Mesendoderm (in vitro differentiated cells): ENCODE data around the gene SNRK.

Source experiments
- DNase-seq: peaks from one replicate; pipeline ENCODE4 v3.0.0; 2013
- H2AK5ac ChIP-seq: 2 replicates; pipeline ENCODE4 v1.6.1; 2013; ENCODE audit warnings: low read length, inconsistent platforms
- H2BK120ac ChIP-seq: 2 replicates; pipeline ENCODE4 v1.6.1; 2013; ENCODE audit warnings: low read depth, mild to moderate bottlenecking, low read length, moderate library complexity, mixed read lengths
- H2BK15ac ChIP-seq: replicated peaks from 2 replicates; pipeline ENCODE4 v1.6.1; 2013; ENCODE audit warnings: low read depth, mild to moderate bottlenecking, moderate library complexity
- H2BK5ac ChIP-seq: 2 replicates; pipeline ENCODE4 v1.6.1; 2013; ENCODE audit warnings: low read length, inconsistent platforms
- H3K18ac ChIP-seq: 2 replicates; pipeline ENCODE4 v1.6.1; 2013; ENCODE audit warnings: mild to moderate bottlenecking, low read length, mixed read lengths
- H3K23ac ChIP-seq: one replicate; pipeline ENCODE4 v1.6.1; 2013; ENCODE audit warnings: low read length
- H3K27ac ChIP-seq: 2 replicates; pipeline ENCODE4 v1.5.1; 2013; ENCODE audit warnings: low read depth, mild to moderate bottlenecking, inconsistent platforms, low read length, moderate library complexity
- H3K27me3 ChIP-seq: 2 replicates; pipeline ENCODE4 v1.6.1; 2013; ENCODE audit warnings: low read length, control low read depth, mild to moderate bottlenecking, inconsistent platforms; ENCODE audit not compliant: insufficient read depth, poor library complexity
- H3K36me3 ChIP-seq: 2 replicates; pipeline ENCODE4 v1.6.1; 2013; ENCODE audit warnings: low read length, inconsistent platforms; ENCODE audit not compliant: control insufficient read depth, insufficient read depth
- H3K4ac ChIP-seq: one replicate; pipeline ENCODE4 v1.6.1; 2013; ENCODE audit warnings: low read depth, mild to moderate bottlenecking, low read length, moderate library complexity
- H3K4me1 ChIP-seq: 2 replicates; pipeline ENCODE4 v1.6.1; 2013; ENCODE audit warnings: low read depth, low read length, inconsistent platforms; ENCODE audit not compliant: control insufficient read depth
- H3K4me2 ChIP-seq: 2 replicates; pipeline ENCODE4 v1.6.1; 2013; ENCODE audit warnings: low read length
- H3K4me3 ChIP-seq: 2 replicates; pipeline ENCODE4 v1.5.1; 2013; ENCODE audit warnings: mild to moderate bottlenecking, low read length
- H3K56ac ChIP-seq: one replicate; pipeline ENCODE4 v1.6.1; 2013; ENCODE audit warnings: low read length
- H3K79me1 ChIP-seq: 2 replicates; pipeline ENCODE4 v1.6.1; 2013; ENCODE audit warnings: low read length, inconsistent platforms
- H3K79me2 ChIP-seq: 2 replicates; pipeline ENCODE4 v1.6.1; 2013; ENCODE audit warnings: mild to moderate bottlenecking, low read length; ENCODE audit not compliant: control insufficient read depth, insufficient read depth
- H3K9ac ChIP-seq: 2 replicates; pipeline ENCODE4 v1.6.1; 2013; ENCODE audit warnings: low read length, inconsistent platforms
- H4K5ac ChIP-seq: one replicate; pipeline ENCODE4 v1.6.1; 2013; ENCODE audit warnings: low read length
- H4K8ac ChIP-seq: one replicate; pipeline ENCODE4 v1.6.1; 2013; ENCODE audit warnings: low read depth, mild to moderate bottlenecking, control low read depth, low read length, moderate library complexity
- WGBS: extraction: QIAGEN DNeasy Blood & Tissue Kit; methylation state at CpG from one replicate; pipeline ENCODE4 v1.1.7; 2013; ENCODE audit warnings: low lambda C conversion rate, missing lambda C conversion rate; ENCODE audit not compliant: insufficient coverage; ENCODE audit errors: extremely low coverage; 5-methylcytosine and 5-hydroxymethylcytosine counted together

Gene SNRK

DNA sequence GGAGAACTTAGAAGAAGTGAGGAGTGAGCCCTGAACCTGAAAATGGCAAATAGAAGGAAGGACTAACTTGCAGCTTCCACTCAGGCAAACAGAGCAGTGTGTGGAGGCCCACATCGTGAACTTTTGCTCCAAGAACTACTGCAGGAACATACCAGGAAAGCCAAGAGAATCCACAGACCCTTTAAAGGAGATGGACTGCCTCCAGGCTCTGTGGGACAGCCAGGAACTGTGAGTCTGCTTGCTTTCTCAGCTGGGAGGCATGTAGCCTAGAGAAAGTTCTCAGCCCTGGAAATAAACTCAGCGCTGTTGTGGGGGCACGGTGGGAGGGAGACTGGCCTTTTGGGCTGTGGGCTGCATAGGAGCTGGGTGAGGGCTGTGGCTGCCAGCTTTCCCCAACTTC lies 93.0 kb downstream of the SNRK start:
- Histone ChIP-seq H2BK120ac (no peak overlapping the region), H3K27ac (no peak overlapping the region), H3K4me1 (no peaks in the 10 kb centered on the region), H3K4me2 (no peak overlapping the region), H3K79me1 (no peaks in the 10 kb centered on the region), H2BK15ac (no peak overlapping the region), H3K4me3 (no peak overlapping the region), H3K23ac (no peak overlapping the region), H3K36me3 (no peaks in the 10 kb centered on the region), H4K8ac (no peak overlapping the region), H3K79me2 (no peaks in the 10 kb centered on the region), H3K4ac (peak overlapping the region; percentile 36), H3K9ac (no peak overlapping the region), H3K18ac (peak overlapping the region; percentile 39), H4K5ac (no peak overlapping the region), H2AK5ac (no peak overlapping the region), H3K27me3 (no peaks in the 10 kb centered on the region), H2BK5ac (no peak overlapping the region), H3K56ac (no peak overlapping the region)
- no peak for DNase-seq
- WGBS, result no CpG with 5 or more reads among the region's 3 CpGs

DNA sequence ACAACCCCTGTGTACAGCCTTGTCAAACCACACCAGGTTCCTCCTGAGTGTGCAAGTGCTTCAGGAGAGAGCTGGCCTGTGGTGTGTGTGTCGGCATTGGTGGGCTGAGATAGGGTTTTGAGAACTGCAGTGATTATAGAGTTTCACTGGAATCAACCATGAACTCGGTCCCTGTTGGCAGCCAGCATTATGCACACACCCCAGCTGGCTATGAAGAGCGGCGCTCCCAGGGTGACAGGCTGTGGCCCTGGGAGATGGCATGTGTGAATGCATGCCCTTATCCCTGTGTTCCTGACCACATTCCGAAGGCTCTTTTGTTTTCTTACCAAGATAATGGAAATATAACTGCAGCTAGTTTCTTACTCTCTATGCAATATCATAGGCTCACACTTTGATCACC lies 101.8 kb downstream of the SNRK start:
- no peak overlapping the region for H3K18ac ChIP-seq
- H3K79me2 ChIP-seq, result no peaks in the 10 kb centered on the region
- H2AK5ac ChIP-seq, result no peak overlapping the region
- H3K27me3 ChIP-seq, result no peaks in the 10 kb centered on the region
- H2BK120ac ChIP-seq, result no peak overlapping the region
- H2BK5ac ChIP-seq, result no peak overlapping the region
- H3K4me1 ChIP-seq, result no peaks in the 10 kb centered on the region
- H3K9ac ChIP-seq, result no peak overlapping the region
- no peak overlapping the region for H2BK15ac ChIP-seq
- DNase-seq, result no peak
- no peak overlapping the region for H3K23ac ChIP-seq
- no CpG with 5 or more reads among the region's 5 CpGs for WGBS
- H3K4me3 ChIP-seq, result no peak overlapping the region
- H3K56ac ChIP-seq, result no peak overlapping the region
- no peak overlapping the region for H3K27ac ChIP-seq
- H4K5ac ChIP-seq, result no peak overlapping the region
- H3K4ac ChIP-seq, result no peak overlapping the region
- no peaks in the 10 kb centered on the region for H3K36me3 ChIP-seq
- H3K4me2 ChIP-seq, result no peak overlapping the region
- H3K79me1 ChIP-seq, result no peaks in the 10 kb centered on the region
- H4K8ac ChIP-seq, result no peak overlapping the region

GRCh38 chr3:43388915-43389314 lies 102.6 kb downstream of the SNRK start:
- Histone ChIP-seq H4K5ac (no peak overlapping the region), H3K4ac (no peak overlapping the region), H3K23ac (no peak overlapping the region), H3K79me1 (no peaks in the 10 kb centered on the region), H3K4me3 (no peak overlapping the region), H4K8ac (no peak overlapping the region), H2BK120ac (no peak overlapping the region), H2AK5ac (no peak overlapping the region), H3K27me3 (no peaks in the 10 kb centered on the region), H3K79me2 (no peaks in the 10 kb centered on the region), H3K27ac (no peak overlapping the region), H3K36me3 (no peaks in the 10 kb centered on the region), H3K4me1 (peaks cover 6% of the 10 kb centered on the region), H3K9ac (no peak overlapping the region), H3K18ac (no peak overlapping the region), H3K4me2 (no peak overlapping the region), H2BK15ac (no peak overlapping the region), H2BK5ac (no peak overlapping the region), H3K56ac (no peak overlapping the region)
- no peak for DNase-seq

- Histone ChIP-seq H3K4me1 (peaks cover 6% of the 10 kb centered on the region), H3K27ac (no peak overlapping the region), H3K36me3 (no peaks in the 10 kb centered on the region), H3K9ac (no peak overlapping the region), H3K56ac (no peak overlapping the region), H3K4ac (no peak overlapping the region), H3K4me2 (no peak overlapping the region), H3K23ac (no peak overlapping the region), H2AK5ac (no peak overlapping the region), H3K27me3 (no peaks in the 10 kb centered on the region), H4K5ac (no peak overlapping the region), H2BK5ac (no peak overlapping the region), H3K4me3 (no peak overlapping the region), H2BK15ac (no peak overlapping the region), H3K79me1 (no peaks in the 10 kb centered on the region), H4K8ac (no peak overlapping the region), H3K79me2 (no peaks in the 10 kb centered on the region), H2BK120ac (no peak overlapping the region), H3K18ac (no peak overlapping the region)
- no peak for DNase-seq
- WGBS, result no CpG with 5 or more reads among the region's 10 CpGs
These were observed 103.3 kb downstream of the SNRK start for GRCh38 chr3:43389388-43390254.

GRCh38 chr3:43390255-43390588 lies 103.9 kb downstream of the SNRK start:
- Histone ChIP-seq H3K4me1 (peaks cover 6% of the 10 kb centered on the region), H3K79me2 (no peaks in the 10 kb centered on the region), H3K4me3 (no peak overlapping the region), H2AK5ac (no peak overlapping the region), H3K9ac (no peak overlapping the region), H2BK15ac (no peak overlapping the region), H3K27me3 (no peaks in the 10 kb centered on the region), H3K27ac (no peak overlapping the region), H3K79me1 (no peaks in the 10 kb centered on the region), H2BK5ac (no peak overlapping the region), H2BK120ac (no peak overlapping the region), H3K18ac (no peak overlapping the region), H3K23ac (no peak overlapping the region), H4K5ac (no peak overlapping the region), H3K56ac (no peak overlapping the region), H3K4ac (no peak overlapping the region), H3K36me3 (no peaks in the 10 kb centered on the region), H4K8ac (no peak overlapping the region), H3K4me2 (no peak overlapping the region)
- no CpG with 5 or more reads among the region's 1 CpG for WGBS
- no peak for DNase-seq

- Histone ChIP-seq H3K23ac (no peak overlapping the region), H3K56ac (no peak overlapping the region), H3K27me3 (no peaks in the 10 kb centered on the region), H4K8ac (no peak overlapping the region), H3K4me1 (peaks cover 6% of the 10 kb centered on the region), H2BK15ac (no peak overlapping the region), H3K4me2 (no peak overlapping the region), H3K79me2 (no peaks in the 10 kb centered on the region), H3K27ac (no peak overlapping the region), H2BK120ac (no peak overlapping the region), H3K18ac (no peak overlapping the region), H3K79me1 (no peaks in the 10 kb centered on the region), H3K4me3 (no peak overlapping the region), H2AK5ac (no peak overlapping the region), H2BK5ac (no peak overlapping the region), H3K36me3 (no peaks in the 10 kb centered on the region), H4K5ac (no peak overlapping the region), H3K9ac (no peak overlapping the region), H3K4ac (no peak overlapping the region)
- DNase-seq, result no peak
- no CpG with 5 or more reads among the region's 1 CpG for WGBS
These were observed 105.3 kb downstream of the SNRK start for GRCh38 chr3:43391621-43392020.
